NCI-H748 (cell line): ENCODE results near the gene ASPRV1.

Source experiments
- DNase-seq: peaks from one replicate; lab custom pipeline; 2025; ENCODE audit not compliant: unreplicated experiment; lab: John Stamatoyannopoulos, UW

Gene ASPRV1

GRCh38 chr2:69989009-69989408 is 27.6 kb upstream of the ASPRV1 start:
- no peak for DNase-seq

- DNase-seq: no peak
These were observed 26.7 kb upstream of the ASPRV1 start for GRCh38 chr2:69988086-69988635.

GRCh38 chr2:69986691-69987090 is 25.3 kb upstream of the ASPRV1 start:
- DNase-seq: no peak

- DNase-seq: no peak
These were observed 24.3 kb upstream of the ASPRV1 start for GRCh38 chr2:69985688-69986087.

- no peak for DNase-seq
These were observed 23.8 kb upstream of the ASPRV1 start for GRCh38 chr2:69985216-69985615.

- DNase-seq: no peak
These were observed 22.0 kb upstream of the ASPRV1 start for GRCh38 chr2:69983392-69983966.

GRCh38 chr2:69979902-69980807 is 18.7 kb upstream of the ASPRV1 start:
- no peak for DNase-seq

- DNase-seq: no peak
These were observed 16.6 kb upstream of the ASPRV1 start for GRCh38 chr2:69977906-69978482.

GRCh38 chr2:69977186-69977585 is 15.8 kb upstream of the ASPRV1 start:
- no peak for DNase-seq

- no peak for DNase-seq
These were observed 14.5 kb upstream of the ASPRV1 start for GRCh38 chr2:69975853-69976462.

- no peak for DNase-seq
These were observed 13.9 kb upstream of the ASPRV1 start for GRCh38 chr2:69975136-69975852.

GRCh38 chr2:69973335-69973735 is 11.9 kb upstream of the ASPRV1 start:
- no peak for DNase-seq

- DNase-seq: no peak
These were observed 11.4 kb upstream of the ASPRV1 start for GRCh38 chr2:69972822-69973221.

GRCh38 chr2:69969991-69970390 is 8.6 kb upstream of the ASPRV1 start:
- no peak for DNase-seq

GRCh38 chr2:69969126-69969983 is 7.9 kb upstream of the ASPRV1 start:
- no peak for DNase-seq

GRCh38 chr2:69968609-69969008 is 7.2 kb upstream of the ASPRV1 start:
- DNase-seq: no peak

- no peak for DNase-seq
These were observed 5.1 kb upstream of the ASPRV1 start for GRCh38 chr2:69966496-69966895.

- DNase-seq: no peak
These were observed 4.5 kb upstream of the ASPRV1 start for GRCh38 chr2:69965756-69966445.

- no peak for DNase-seq
These were observed 3.0 kb upstream of the ASPRV1 start for GRCh38 chr2:69964353-69964841.
